ENCODE results near the gene CD84.
"Not testable (repeated sequence)": the region's sequence is repeated elsewhere in the genome, so short reads cannot be mapped to it uniquely, and the experiment has no call there.

CD84 gene

DNA sequence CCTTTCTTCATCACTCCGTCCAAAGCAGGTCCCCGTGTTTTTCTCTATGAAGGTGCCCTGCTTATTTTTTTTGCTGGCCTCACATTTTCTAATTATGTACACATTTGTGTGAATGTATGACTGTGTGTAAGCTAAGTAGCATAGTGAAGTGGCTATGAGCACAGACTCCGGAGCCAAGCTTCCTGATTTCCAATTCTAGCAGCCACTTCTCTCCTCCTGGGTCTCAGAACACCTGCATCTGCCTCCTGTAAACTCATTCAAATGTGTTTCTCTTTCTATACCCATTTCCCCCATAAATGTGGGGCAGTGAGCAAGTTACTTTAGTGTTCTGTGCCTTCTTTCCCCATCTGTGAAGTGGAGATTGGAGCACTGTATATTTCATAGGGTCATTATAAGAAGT, 58.3 kb downstream of the CD84 start:
- no peak for TF ChIP-seq CTCF (IDR thresholded peaks at IDR 0.05; ENCODE audit: borderline replicate concordance, control extremely low read depth, extremely low read depth, insufficient read depth, missing control alignments)
- in situ Hi-C loops (cut with MboI; ENCODE audit: low sequenced_read_pairs, unreplicated experiment): no loop called here
- DNase-seq (ENCODE audit: low spot score): no peak

GRCh38 chr1:160520582-160520981, 58.7 kb downstream of the CD84 start:
- no peak for DNase-seq (ENCODE audit: low spot score)
- in situ Hi-C loops (cut with MboI; ENCODE audit: low sequenced_read_pairs, unreplicated experiment): no loop called here
- TF ChIP-seq CTCF (IDR thresholded peaks at IDR 0.05; ENCODE audit: borderline replicate concordance, control extremely low read depth, extremely low read depth, insufficient read depth, missing control alignments): no peak

DNA sequence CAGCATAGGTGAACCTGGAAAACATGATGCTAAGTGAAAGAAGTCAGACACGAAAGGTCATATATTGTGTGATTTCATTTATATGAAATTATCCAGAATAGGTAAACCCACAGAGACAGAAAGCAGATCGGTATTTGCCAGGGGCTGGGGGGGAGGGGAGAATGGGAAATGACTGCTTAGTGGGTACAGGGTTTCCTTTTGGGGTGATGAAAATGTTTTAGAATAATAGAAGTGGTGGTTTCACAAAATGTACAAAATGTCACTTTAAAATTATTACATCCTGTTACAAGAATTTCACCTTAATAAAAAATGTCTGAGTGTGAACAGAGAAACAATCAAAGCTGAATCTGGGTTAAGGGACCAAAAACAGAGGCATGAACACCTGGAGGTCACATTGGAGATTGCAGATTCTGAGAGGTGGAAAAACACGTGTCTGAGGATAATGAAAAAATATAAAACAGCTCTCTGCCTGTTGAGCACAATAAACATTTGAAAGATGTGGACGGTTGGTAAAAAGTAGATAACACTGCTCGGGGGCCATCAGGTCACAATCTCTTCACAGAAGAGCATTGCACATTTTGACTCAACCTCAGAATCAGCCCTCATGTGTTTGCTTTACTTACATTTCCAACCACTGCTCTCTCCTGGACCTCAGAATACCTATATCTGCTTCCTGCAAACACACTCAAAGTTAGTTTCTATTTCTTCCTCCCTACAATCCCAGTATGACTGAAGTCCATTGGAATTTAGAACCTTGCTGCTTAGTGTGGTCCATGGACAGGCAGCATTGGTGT, 59.5 kb downstream of the CD84 start:
- in situ Hi-C loops (cut with MboI; ENCODE audit: low sequenced_read_pairs, unreplicated experiment): no loop called here
- DNase-seq (ENCODE audit: low spot score): no peak
- no peak for TF ChIP-seq CTCF (IDR thresholded peaks at IDR 0.05; ENCODE audit: borderline replicate concordance, control extremely low read depth, extremely low read depth, insufficient read depth, missing control alignments)

DNA sequence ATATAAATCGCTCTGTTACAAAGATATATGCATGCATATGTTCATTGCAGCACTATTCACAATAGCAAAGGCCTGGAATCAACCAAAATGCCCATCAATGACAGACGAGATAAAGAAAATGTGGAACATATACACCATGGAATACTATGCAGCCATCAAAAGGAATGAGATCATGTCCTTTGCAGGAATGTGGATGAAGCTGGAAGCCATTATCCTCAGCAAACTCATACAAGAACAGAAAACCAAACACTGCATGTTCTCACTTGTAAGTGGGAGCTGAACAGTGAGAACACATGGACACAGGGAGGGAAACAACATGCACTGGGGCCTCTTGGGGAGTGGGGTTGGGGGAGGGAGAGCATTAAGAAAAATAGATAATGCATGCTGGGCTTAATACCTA, 61.8 kb downstream of the CD84 start:
- DNase-seq (ENCODE audit: low spot score); in situ Hi-C loops (cut with MboI; ENCODE audit: low sequenced_read_pairs, unreplicated experiment): not testable (repeated sequence)

GRCh38 chr1:160515908-160516307, 63.4 kb downstream of the CD84 start:
- in situ Hi-C loops (cut with MboI; ENCODE audit: low sequenced_read_pairs, unreplicated experiment); DNase-seq (ENCODE audit: low spot score): not testable (repeated sequence)

GRCh38 chr1:160504651-160505050, 74.6 kb downstream of the CD84 start:
- in situ Hi-C loops (cut with MboI; ENCODE audit: low sequenced_read_pairs, unreplicated experiment): no loop called here
- no peak for TF ChIP-seq CTCF (IDR thresholded peaks at IDR 0.05; ENCODE audit: borderline replicate concordance, control extremely low read depth, extremely low read depth, insufficient read depth, missing control alignments)
- no peak for DNase-seq (ENCODE audit: low spot score)

GRCh38 chr1:160503087-160503486, 76.2 kb downstream of the CD84 start:
- no peak for DNase-seq (ENCODE audit: low spot score)
- no peak for TF ChIP-seq CTCF (IDR thresholded peaks at IDR 0.05; ENCODE audit: borderline replicate concordance, control extremely low read depth, extremely low read depth, insufficient read depth, missing control alignments)
- in situ Hi-C loops (cut with MboI; ENCODE audit: low sequenced_read_pairs, unreplicated experiment): no loop called here
